GM10266 (cell line): ENCODE data around the gene SYNDIG1.

Experiments
- DNase-seq: peaks from one replicate; pipeline ENCODE4 v3.0.0; 2012; ENCODE audit errors: extremely low spot score
- CTCF ChIP-seq: IDR thresholded peaks from 2 replicates; pipeline ENCODE4 v1.5.1; 2012; ENCODE audit warnings: mild to moderate bottlenecking, low read depth; ENCODE audit not compliant: control insufficient read depth, insufficient read depth; ENCODE audit errors: missing control alignments

Gene SYNDIG1

GRCh38 chr20:24448170-24448569 is 21.3 kb upstream of the SYNDIG1 start:
- no peak for TF ChIP-seq CTCF
- no peak for DNase-seq

GRCh38 chr20:24449026-24449720 is 20.3 kb upstream of the SYNDIG1 start:
- no peak for DNase-seq
- no peak for TF ChIP-seq CTCF

- TF ChIP-seq CTCF, result no peak
- no peak for DNase-seq
These were observed 19.3 kb upstream of the SYNDIG1 start for GRCh38 chr20:24450177-24450576.

- no peak for TF ChIP-seq CTCF
- no peak for DNase-seq
These were observed 18.6 kb upstream of the SYNDIG1 start for GRCh38 chr20:24450624-24451376.

GRCh38 chr20:24451428-24451827 is 18.0 kb upstream of the SYNDIG1 start:
- no peak for DNase-seq
- TF ChIP-seq CTCF, result no peak

GRCh38 chr20:24452016-24452415 is 17.4 kb upstream of the SYNDIG1 start:
- TF ChIP-seq CTCF, result no peak
- DNase-seq, result no peak

GRCh38 chr20:24452498-24453127 is 16.8 kb upstream of the SYNDIG1 start:
- TF ChIP-seq CTCF, result no peak
- no peak for DNase-seq
